ENCODE results near the gene FYCO1. TPM values are rescaled to one million over a fixed set of nuclear protein-coding genes. Genes with fewer than 3 reads are reported as not detected.

FYCO1 gene
- total RNA-seq (2022; extraction: Qiagen RNA extraction): 4.3 to 5.8 TPM (median 4.9 TPM) in 5 replicates

GRCh38 chr3:45995236-45996192, at the start of gene FYCO1:
Gene FYCO1 (minus strand): TSS chr3:45995824. CDS start chr3:45984910, 10,914 bp downstream.

GRCh38 chr3:46027021-46027705, 31.5 kb upstream of the FYCO1 start, which contains the start of gene XCR1:
Gene XCR1 (minus strand): TSS chr3:46027483. CDS start chr3:46021947, 5,536 bp downstream.

GRCh38 chr3:45943207-45943846, 52.3 kb downstream of the FYCO1 start, which contains the start of gene CXCR6:
Gene CXCR6 (plus strand): TSS chr3:45943464. CDS start chr3:45946482, 3,018 bp downstream.

GRCh38 chr3:45885979-45886705, 109.5 kb downstream of the FYCO1 start, which contains the start of gene CCR9:
Gene CCR9 (plus strand): TSS chr3:45886543. CDS start chr3:45894934, 8,391 bp downstream.

Other genes starting within 250 kb of the FYCO1 start
- gene SLC6A20, start 199.3 kb downstream of the FYCO1 start, total RNA-seq (2022; extraction: Qiagen RNA extraction): 0.05 to 0.09 TPM (median 0.07 TPM) in 4 of 5 replicates, not detected in the other
- gene LZTFL1, start 153.7 kb downstream of the FYCO1 start, total RNA-seq (2022; extraction: Qiagen RNA extraction): 15.6 to 17.9 TPM (median 15.6 TPM) in 5 replicates
- not detected in 5 replicates for gene CCR9, start 109.3 kb downstream of the FYCO1 start, total RNA-seq (2022; extraction: Qiagen RNA extraction)
- gene CXCR6, start 52.4 kb downstream of the FYCO1 start, total RNA-seq (2022; extraction: Qiagen RNA extraction): not detected in 5 replicates
- not detected in 5 replicates for gene XCR1, start 31.7 kb upstream of the FYCO1 start, total RNA-seq (2022; extraction: Qiagen RNA extraction)
- not detected in 5 replicates for gene CCR1, start 212.5 kb upstream of the FYCO1 start, total RNA-seq (2022; extraction: Qiagen RNA extraction)
- gene CCR3, start 246.6 kb upstream of the FYCO1 start, total RNA-seq (2022; extraction: Qiagen RNA extraction): not detected in 5 replicates

Data from A549 treated with CORT108297 at 1 μM for 4 hours (cell line).